ENCODE results near the gene MAP3K5.

Gene MAP3K5

DNA sequence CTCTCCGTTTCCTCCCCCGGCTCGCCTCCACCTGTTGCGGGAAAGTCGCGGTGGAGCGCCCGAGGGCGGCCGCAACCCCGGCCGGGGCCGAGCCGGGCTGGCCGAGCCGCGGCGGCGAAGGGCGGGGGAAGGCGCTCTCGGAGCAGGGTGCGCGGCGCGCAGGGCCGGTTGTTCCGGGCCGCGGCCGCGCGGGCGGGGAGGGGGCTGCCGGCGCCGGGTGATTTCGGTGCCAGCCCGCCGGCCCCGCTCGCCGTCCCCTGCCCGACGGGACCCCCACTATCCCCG, 242.3 kb downstream of the MAP3K5 start:
- TF ChIP-seq, protein P1, sequence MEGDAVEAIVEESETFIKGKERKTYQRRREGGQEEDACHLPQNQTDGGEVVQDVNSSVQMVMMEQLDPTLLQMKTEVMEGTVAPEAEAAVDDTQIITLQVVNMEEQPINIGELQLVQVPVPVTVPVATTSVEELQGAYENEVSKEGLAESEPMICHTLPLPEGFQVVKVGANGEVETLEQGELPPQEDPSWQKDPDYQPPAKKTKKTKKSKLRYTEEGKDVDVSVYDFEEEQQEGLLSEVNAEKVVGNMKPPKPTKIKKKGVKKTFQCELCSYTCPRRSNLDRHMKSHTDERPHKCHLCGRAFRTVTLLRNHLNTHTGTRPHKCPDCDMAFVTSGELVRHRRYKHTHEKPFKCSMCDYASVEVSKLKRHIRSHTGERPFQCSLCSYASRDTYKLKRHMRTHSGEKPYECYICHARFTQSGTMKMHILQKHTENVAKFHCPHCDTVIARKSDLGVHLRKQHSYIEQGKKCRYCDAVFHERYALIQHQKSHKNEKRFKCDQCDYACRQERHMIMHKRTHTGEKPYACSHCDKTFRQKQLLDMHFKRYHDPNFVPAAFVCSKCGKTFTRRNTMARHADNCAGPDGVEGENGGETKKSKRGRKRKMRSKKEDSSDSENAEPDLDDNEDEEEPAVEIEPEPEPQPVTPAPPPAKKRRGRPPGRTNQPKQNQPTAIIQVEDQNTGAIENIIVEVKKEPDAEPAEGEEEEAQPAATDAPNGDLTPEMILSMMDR (IDR thresholded peaks at IDR 0.05; ENCODE audit: borderline replicate concordance, control extremely low read depth, extremely low read depth, insufficient read depth, missing control alignments): no peak
- peak; percentile 78 for DNase-seq (ENCODE audit: low spot score)

DNA sequence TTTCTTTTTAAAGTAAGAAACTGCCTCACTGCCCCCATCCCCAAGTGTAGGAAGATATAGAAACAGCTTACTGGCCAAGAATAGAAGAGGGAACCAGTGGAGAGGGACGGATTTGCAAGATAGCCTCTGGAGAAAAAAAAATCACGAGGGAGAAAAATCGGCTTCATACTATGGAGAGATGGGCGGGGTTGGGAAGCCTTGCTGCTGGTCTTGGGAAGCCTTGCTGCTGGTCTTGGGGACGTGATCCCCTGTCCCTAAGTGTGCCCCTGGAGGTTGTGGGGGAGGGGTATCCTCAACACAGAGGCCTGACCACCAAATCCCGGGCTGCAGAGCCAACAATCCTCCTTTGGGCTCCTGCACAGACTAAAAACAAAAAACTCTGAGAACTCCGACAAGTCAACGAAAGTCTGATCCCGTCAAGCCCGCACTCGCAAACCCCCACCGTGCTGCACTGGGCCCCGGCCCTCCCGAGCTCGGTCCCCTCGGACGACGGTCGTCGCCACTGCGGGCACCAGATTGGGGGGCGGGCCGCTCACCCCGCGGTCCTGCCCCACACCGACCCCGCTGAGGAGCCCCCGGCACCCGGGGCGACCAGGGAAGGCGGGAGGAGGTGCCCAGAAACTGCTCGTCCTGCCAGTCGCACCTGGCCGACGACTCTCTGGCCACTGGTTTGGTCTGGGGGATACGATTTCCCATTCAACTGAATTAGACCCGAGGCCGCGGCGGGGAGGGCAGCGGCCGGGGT, 242.8 kb downstream of the MAP3K5 start:
- no peak for DNase-seq (ENCODE audit: low spot score)

More for the DNA sequence above, 242.3 kb downstream of the MAP3K5 start:
- in situ Hi-C loops (cut with MboI; ENCODE audit: low sequenced_read_pairs, unreplicated experiment): no loop called here

DNA sequence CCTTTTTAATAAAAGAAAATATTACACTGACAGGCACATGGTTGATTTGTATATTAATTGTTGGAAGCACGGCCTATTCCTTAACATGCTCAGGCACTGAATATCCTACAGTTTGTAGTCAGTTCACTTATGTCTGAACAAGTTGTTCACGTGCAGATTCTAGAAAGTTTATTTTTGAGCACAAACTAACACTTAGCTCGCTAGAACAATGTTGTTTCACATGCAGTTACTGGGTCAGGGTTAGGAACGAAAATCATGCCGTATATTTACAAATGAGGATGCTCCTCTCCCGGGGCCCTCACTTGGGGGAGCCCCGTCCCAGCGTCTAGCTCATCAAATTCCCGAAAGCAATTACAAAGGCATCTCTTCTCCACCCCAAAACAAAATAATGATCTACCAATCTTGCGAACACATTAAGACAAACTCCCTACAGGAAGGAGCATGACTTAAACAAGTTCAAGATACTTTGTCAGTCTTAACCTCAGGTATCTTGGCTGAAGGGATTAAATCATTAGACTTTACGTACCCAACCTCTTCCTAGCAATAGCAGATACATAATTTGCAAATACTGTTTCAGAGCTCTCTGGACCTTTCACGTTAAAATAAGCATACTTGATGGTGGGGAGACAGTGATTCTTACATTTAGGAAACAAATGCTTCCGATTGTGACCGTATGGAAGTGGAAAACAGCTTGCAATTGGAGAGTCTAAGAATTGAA, 243.5 kb downstream of the MAP3K5 start:
- DNase-seq (ENCODE audit: low spot score): no peak
- TF ChIP-seq, protein P1 (IDR thresholded peaks at IDR 0.05; ENCODE audit: borderline replicate concordance, control extremely low read depth, extremely low read depth, insufficient read depth, missing control alignments): no peak
- in situ Hi-C loops (cut with MboI; ENCODE audit: low sequenced_read_pairs, unreplicated experiment): no loop called here

More for the DNA sequence above, 242.8 kb downstream of the MAP3K5 start:
- in situ Hi-C loops (cut with MboI; ENCODE audit: low sequenced_read_pairs, unreplicated experiment): no loop called here
- TF ChIP-seq, protein P1 (IDR thresholded peaks at IDR 0.05; ENCODE audit: borderline replicate concordance, control extremely low read depth, extremely low read depth, insufficient read depth, missing control alignments): no peak

DNA sequence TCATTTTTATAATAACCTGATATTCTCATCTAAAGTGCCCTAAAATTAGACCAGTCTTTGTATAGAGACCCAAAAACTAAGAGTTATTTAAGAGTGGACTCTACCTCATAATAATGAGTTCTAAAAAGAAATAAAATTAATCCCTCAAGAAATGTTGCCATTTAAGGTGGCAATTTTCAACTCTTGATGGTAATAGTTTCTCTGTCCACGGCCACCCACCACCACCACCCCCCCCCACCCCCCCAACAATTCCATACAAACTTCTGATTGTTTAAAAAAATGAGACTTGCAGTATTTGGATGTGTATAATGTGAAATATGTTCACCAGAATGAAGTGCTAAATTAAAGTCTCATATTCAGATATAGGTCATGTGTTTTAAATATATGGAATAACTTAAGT, 244.4 kb downstream of the MAP3K5 start:
- TF ChIP-seq, protein P1 (IDR thresholded peaks at IDR 0.05; ENCODE audit: borderline replicate concordance, control extremely low read depth, extremely low read depth, insufficient read depth, missing control alignments): no peak
- in situ Hi-C loops (cut with MboI; ENCODE audit: low sequenced_read_pairs, unreplicated experiment): no loop called here
- no peak for DNase-seq (ENCODE audit: low spot score)

DNA sequence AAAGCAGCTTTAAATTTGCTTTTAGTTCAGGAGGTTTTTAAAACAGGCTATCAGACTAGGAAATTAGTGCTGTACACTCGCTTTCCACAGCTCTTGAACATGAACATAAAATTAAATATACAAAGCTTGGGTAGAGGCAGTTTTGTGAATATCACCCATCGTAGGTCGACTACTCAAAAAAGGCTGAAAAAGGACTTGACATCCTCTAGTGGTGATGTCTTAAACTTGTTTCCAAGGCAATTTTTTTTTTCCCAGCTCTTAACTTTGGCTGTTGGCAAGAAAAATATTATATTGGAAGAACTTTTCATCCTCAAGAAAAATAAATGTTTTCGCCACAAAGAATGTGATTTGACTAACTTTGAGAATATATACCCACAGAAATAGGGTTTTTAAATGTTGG, 244.9 kb downstream of the MAP3K5 start:
- TF ChIP-seq, protein P1 (IDR thresholded peaks at IDR 0.05; ENCODE audit: borderline replicate concordance, control extremely low read depth, extremely low read depth, insufficient read depth, missing control alignments): peak; percentile 30
- DNase-seq (ENCODE audit: low spot score): no peak
- in situ Hi-C loops (cut with MboI; ENCODE audit: low sequenced_read_pairs, unreplicated experiment): no loop called here

DNA sequence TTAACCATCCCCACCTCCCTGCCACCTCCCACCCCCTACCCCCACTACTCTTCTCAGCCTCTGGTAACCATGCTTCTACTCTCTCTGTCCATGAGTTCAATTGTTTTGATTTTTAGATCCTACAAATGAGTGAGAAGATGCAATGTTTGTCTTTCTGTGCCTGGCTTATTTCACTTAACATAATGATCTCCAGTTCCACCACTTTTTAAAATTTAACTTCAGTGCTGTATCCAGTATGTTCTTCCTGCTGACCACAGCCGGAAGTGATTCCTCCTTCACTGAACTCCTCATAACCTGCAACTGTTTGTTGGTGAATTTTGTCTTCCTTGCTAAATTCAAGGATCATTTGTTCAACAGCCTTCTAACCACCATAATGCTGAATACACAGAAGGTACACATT, 245.9 kb downstream of the MAP3K5 start:
- in situ Hi-C loops (cut with MboI; ENCODE audit: low sequenced_read_pairs, unreplicated experiment): no loop called here
- no peak for DNase-seq (ENCODE audit: low spot score)
- TF ChIP-seq, protein P1 (IDR thresholded peaks at IDR 0.05; ENCODE audit: borderline replicate concordance, control extremely low read depth, extremely low read depth, insufficient read depth, missing control alignments): no peak
